H1 (cell line): Measurements from ENCODE around the gene GABARAPL2. TPM values are rescaled to one million over a fixed set of nuclear protein-coding genes. Genes with fewer than 3 reads are reported as not detected.

ENCODE experiments used
- CTCF ChIA-PET: fragments of 300-600 bp; sonication (Branson Sonifier 250); formaldehyde crosslinking; loops from one replicate; lab custom pipeline; 2021; ENCODE audit not compliant: partially characterized antibody; lab: Charles Lee
- POLR2A ChIA-PET: fragments of 300-600 bp; sonication (Branson Sonifier 250); formaldehyde crosslinking; loops from one replicate; lab custom pipeline; 2021; ENCODE audit warnings: inconsistent platforms; ENCODE audit not compliant: partially characterized antibody; lab: Charles Lee
- DNase-seq, 2 experiments: peaks; one replicate each; pipeline versions ENCODE4 v3.0.0 to v3.0.0-alpha.2; 2010 to 2022; ENCODE audit warnings: low spot score in 2 of 2, low read depth in 1 of 2, mixed read lengths in 1 of 2
- FAIRE-seq: peaks from 2 replicates; lab custom pipeline; 2011; peaks lifted over from hg19 to GRCh38; lab: Jason Lieb, UNC
- H2AFZ ChIP-seq: 2 replicates; pipeline ENCODE4 v1.8.1; 2012; ENCODE audit warnings: low read length, inconsistent platforms
- H2AK5ac ChIP-seq: 2 replicates; pipeline ENCODE4 v1.6.1; 2013; ENCODE audit warnings: low read depth, low read length
- H2BK120ac ChIP-seq: replicated peaks from 2 replicates; pipeline ENCODE3; 2013; ENCODE audit warnings: low read depth, low read length, inconsistent platforms
- H2BK12ac ChIP-seq: 2 replicates; pipeline ENCODE4 v1.6.1; 2013; ENCODE audit warnings: low read depth, low read length
- H2BK15ac ChIP-seq: 2 replicates; pipeline ENCODE4 v1.6.1; 2013; ENCODE audit warnings: low read length
- H2BK20ac ChIP-seq: 2 replicates; pipeline ENCODE4 v1.6.1; 2013; ENCODE audit warnings: low read length
- H2BK5ac ChIP-seq: 2 replicates; pipeline ENCODE4 v1.6.1; 2013; ENCODE audit warnings: low read depth, low read length
- H3K14ac ChIP-seq: 2 replicates; pipeline ENCODE4 v1.6.1; 2013; ENCODE audit warnings: inconsistent platforms; ENCODE audit not compliant: insufficient read length
- H3K18ac ChIP-seq: 2 replicates; pipeline ENCODE4 v1.6.1; 2013; ENCODE audit warnings: low read length; ENCODE audit errors: extremely low read depth
- H3K23ac ChIP-seq: 2 replicates; pipeline ENCODE4 v1.6.1; 2013; ENCODE audit warnings: inconsistent platforms; ENCODE audit not compliant: insufficient read length
- H3K23me2 ChIP-seq: 2 replicates; pipeline ENCODE4 v1.6.1; 2013; ENCODE audit warnings: low read depth, low read length
- H3K27ac ChIP-seq: 2 replicates; pipeline ENCODE4 v1.6.1; 2011; ENCODE audit warnings: low read depth, low read length, inconsistent platforms
- H3K27me3 ChIP-seq, 4 experiments: replicated peaks in 1 of 4; 1 replicate in 1 of 4; 2 replicates in 3 of 4; pipeline versions ENCODE4 v1.6.1 to v1.8.1; 2011 to 2013; ENCODE audit warnings: low read length in 3 of 4, mild to moderate bottlenecking in 3 of 4, inconsistent platforms in 2 of 4, mixed read lengths in 2 of 4, moderate library complexity in 1 of 4; ENCODE audit not compliant: control insufficient read depth in 3 of 4, insufficient read depth in 3 of 4; ENCODE audit errors: extremely low read depth in 1 of 4
- H3K36me3 ChIP-seq, 4 experiments: 2 replicates each; pipeline versions ENCODE4 v1.6.1 to v1.8.1; 2011 to 2013; ENCODE audit warnings: mild to moderate bottlenecking in 4 of 4, low read length in 3 of 4, moderate library complexity in 2 of 4, control low read depth in 1 of 4, inconsistent platforms in 1 of 4; ENCODE audit not compliant: insufficient read depth in 4 of 4, control insufficient read depth in 2 of 4
- H3K4ac ChIP-seq: replicated peaks from 2 replicates; pipeline ENCODE3; 2013; ENCODE audit warnings: low read length, low read depth, mixed read lengths, inconsistent platforms; ENCODE audit not compliant: insufficient read length
- H3K4me1 ChIP-seq, 4 experiments: replicated peaks in 1 of 4; 1 replicate in 1 of 4; 2 replicates in 3 of 4; pipeline versions ENCODE4 v1.6.1 to v1.8.1; 2011 to 2013; ENCODE audit warnings: low read length in 3 of 4, inconsistent platforms in 2 of 4, mixed read lengths in 1 of 4; ENCODE audit not compliant: insufficient read depth in 4 of 4, control insufficient read depth in 3 of 4
- H3K4me2 ChIP-seq, 2 experiments: 2 replicates each; pipeline versions ENCODE4 v1.6.1 to v1.8.1; 2011 to 2013; ENCODE audit warnings: low read depth in 2 of 2, low read length in 2 of 2, control low read depth in 1 of 2, inconsistent platforms in 1 of 2, mild to moderate bottlenecking in 1 of 2; ENCODE audit not compliant: insufficient read depth in 1 of 2
- H3K4me3 ChIP-seq, 4 experiments: fragments of 200-600, 300-600 bp in 1 of 4; sonication (generic), shearing (Covaris generic), sonication (Bioruptor Twin) in 1 of 4; 2 replicates each; pipeline versions ENCODE4 v1.5.1 to v1.8.1; 2011 to 2016; ENCODE audit warnings: low read length in 4 of 4, low read depth in 3 of 4, control low read depth in 2 of 4, inconsistent platforms in 2 of 4, mild to moderate bottlenecking in 2 of 4, mixed read lengths in 1 of 4, moderate library complexity in 1 of 4; ENCODE audit not compliant: insufficient read depth in 2 of 4; ENCODE audit errors: extremely low read depth in 1 of 4
- H3K56ac ChIP-seq: replicated peaks from 2 replicates; pipeline ENCODE3; 2013; ENCODE audit warnings: low read depth, mild to moderate bottlenecking, mixed read lengths, low read length, inconsistent platforms; ENCODE audit not compliant: insufficient read length
- H3K79me1 ChIP-seq: 2 replicates; pipeline ENCODE4 v1.6.1; 2013; ENCODE audit warnings: low read depth, low read length, control low read depth
- H3K79me2 ChIP-seq, 2 experiments: 2 replicates each; pipeline versions ENCODE4 v1.6.1 to v1.8.1; 2012 to 2013; ENCODE audit warnings: low read length in 2 of 2, mild to moderate bottlenecking in 2 of 2, inconsistent platforms in 1 of 2; ENCODE audit not compliant: insufficient read depth in 2 of 2, control insufficient read depth in 1 of 2
- H3K9ac ChIP-seq, 4 experiments: replicated peaks in 1 of 4; 1 replicate in 1 of 4; 2 replicates in 3 of 4; pipeline versions ENCODE4 v1.6.1 to v1.8.1; 2011 to 2013; ENCODE audit warnings: low read depth in 3 of 4, low read length in 3 of 4, control low read depth in 2 of 4, mild to moderate bottlenecking in 2 of 4, moderate library complexity in 2 of 4, inconsistent platforms in 1 of 4; ENCODE audit errors: extremely low read depth in 1 of 4
- H3K9me3 ChIP-seq, 2 experiments: 2 replicates each; pipeline versions ENCODE4 v1.6.1 to v1.8.1; 2012 to 2013; ENCODE audit warnings: mild to moderate bottlenecking in 2 of 2, moderate library complexity in 2 of 2, control low read depth in 1 of 2, inconsistent platforms in 1 of 2, low read depth in 1 of 2, low read length in 1 of 2, mixed read lengths in 1 of 2; ENCODE audit not compliant: insufficient read depth in 2 of 2
- H4K20me1 ChIP-seq, 2 experiments: replicated peaks in 1 of 2; 2 replicates each; pipeline versions ENCODE3 to v1.8.1; 2011 to 2013; ENCODE audit warnings: inconsistent platforms in 2 of 2, low read length in 2 of 2, mild to moderate bottlenecking in 1 of 2; ENCODE audit not compliant: insufficient read depth in 2 of 2, control insufficient read depth in 1 of 2
- H4K5ac ChIP-seq: 2 replicates; pipeline ENCODE4 v1.6.1; 2013; ENCODE audit warnings: low read length, low read depth, mixed read lengths, inconsistent platforms; ENCODE audit not compliant: insufficient read length
- H4K8ac ChIP-seq: 2 replicates; pipeline ENCODE4 v1.8.0; 2013; ENCODE audit warnings: mild to moderate bottlenecking, moderate library complexity, low read length, inconsistent platforms; ENCODE audit not compliant: insufficient read depth; ENCODE audit errors: extremely low read depth
- H4K91ac ChIP-seq: replicated peaks from 2 replicates; pipeline ENCODE3; 2013; ENCODE audit warnings: low read length, mixed read lengths, inconsistent platforms; ENCODE audit not compliant: insufficient read length
- ATF3 ChIP-seq: IDR thresholded peaks from 2 replicates; pipeline ENCODE4 v1.6.1; 2011; ENCODE audit warnings: low read depth, mild to moderate bottlenecking, low read length; ENCODE audit not compliant: insufficient read depth
- EZH2 ChIP-seq: fragments of 200-600 bp; sonication (generic); IDR thresholded peaks from 2 replicates; pipeline ENCODE4 v1.7.1; 2012; ENCODE audit warnings: low read depth, mild to moderate bottlenecking, moderate library complexity, low read length, inconsistent platforms; ENCODE audit not compliant: severe bottlenecking
- JUN ChIP-seq: IDR thresholded peaks from 2 replicates; pipeline ENCODE4 v1.6.1; 2011; ENCODE audit warnings: low read depth, mild to moderate bottlenecking, improper control_type of control experiment, low read length
- KDM5A ChIP-seq: fragments of 200-600 bp; IDR thresholded peaks from 2 replicates; pipeline ENCODE4 v1.7.1; 2012; ENCODE audit warnings: mild to moderate bottlenecking, low read length, inconsistent platforms, mixed read lengths
- MAX ChIP-seq: IDR thresholded peaks from 2 replicates; pipeline ENCODE4 v1.6.1; 2012; ENCODE audit warnings: inconsistent platforms
- NRF1 ChIP-seq: IDR thresholded peaks from 2 replicates; pipeline ENCODE4 v1.6.1; 2011; ENCODE audit warnings: mild to moderate bottlenecking, low read depth, low read length, improper control_type of control experiment
- SIRT6 ChIP-seq: IDR thresholded peaks from one replicate; pipeline ENCODE4 v1.7.1; 2012; ENCODE audit warnings: low read length, inconsistent platforms
- SIX5 ChIP-seq: IDR thresholded peaks from 2 replicates; pipeline ENCODE4 v1.6.1; 2011; ENCODE audit warnings: mild to moderate bottlenecking, low read depth, low read length
- SUZ12 ChIP-seq: fragments of 200-600 bp; sonication (generic); IDR thresholded peaks from 2 replicates; pipeline ENCODE4 v1.6.1; 2012; ENCODE audit warnings: mild to moderate bottlenecking, inconsistent platforms, low read length, moderate library complexity, mixed read lengths
- TAF1 ChIP-seq: IDR thresholded peaks from 2 replicates; pipeline ENCODE4 v1.6.1; 2011; ENCODE audit warnings: mild to moderate bottlenecking, low read depth, low read length
- TCF12 ChIP-seq: IDR thresholded peaks from 2 replicates; pipeline ENCODE4 v1.6.1; 2011; ENCODE audit warnings: low read depth, mild to moderate bottlenecking, low read length
- WGBS, 2 experiments: shearing (Covaris generic) in 1 of 2; methylation state at CpG; one replicate each; pipeline versions ENCODE4 v1.1.6 to v1.1.7; 2013 to 2015; ENCODE audit warnings: low lambda C conversion rate in 2 of 2, mixed read lengths in 2 of 2, inconsistent platforms in 1 of 2, low coverage in 1 of 2, missing lambda C conversion rate in 1 of 2; ENCODE audit not compliant: insufficient replicate concordance in 2 of 2, insufficient coverage in 1 of 2, insufficient read length in 1 of 2; ENCODE audit errors: extremely low coverage in 1 of 2, missing lambda C conversion rate in 1 of 2; 5-methylcytosine and 5-hydroxymethylcytosine counted together
- polyA plus RNA-seq, 7 experiments: library from polyadenylated mRNA; depleted of rRNA in 3 of 7; stranded (reverse) in 5 of 7; unstranded in 2 of 7; fragments of >200 nt in 5 of 7; fragments of 200-250 nt in 2 of 7; gene quantifications; 1 replicate in 5 of 7; 2 replicates in 1 of 7; 4 replicates in 1 of 7; pipeline versions ENCODE4 v1.2.1 to v1.2.3, GENCODE V29; 2011 to 2013; ENCODE audit warnings: missing spikeins in 2 of 7, mixed read lengths in 2 of 7
- total RNA-seq: library from RNA; stranded (reverse); fragmentation: NEBNext Ultra II Directional; extraction: Animal tissue kit (Norgen Biotek cat#: 25700); gene quantifications from 2 replicates; pipeline ENCODE4 v1.2.1, GENCODE V29; 2021

The GABARAPL2 gene
- total and polyA plus RNA-seq, 2 of the 8 experiments (the other 6 are each of a cell fraction or from before 2014, with no cell fraction given) = 65.8 to 71.3 TPM

DNA sequence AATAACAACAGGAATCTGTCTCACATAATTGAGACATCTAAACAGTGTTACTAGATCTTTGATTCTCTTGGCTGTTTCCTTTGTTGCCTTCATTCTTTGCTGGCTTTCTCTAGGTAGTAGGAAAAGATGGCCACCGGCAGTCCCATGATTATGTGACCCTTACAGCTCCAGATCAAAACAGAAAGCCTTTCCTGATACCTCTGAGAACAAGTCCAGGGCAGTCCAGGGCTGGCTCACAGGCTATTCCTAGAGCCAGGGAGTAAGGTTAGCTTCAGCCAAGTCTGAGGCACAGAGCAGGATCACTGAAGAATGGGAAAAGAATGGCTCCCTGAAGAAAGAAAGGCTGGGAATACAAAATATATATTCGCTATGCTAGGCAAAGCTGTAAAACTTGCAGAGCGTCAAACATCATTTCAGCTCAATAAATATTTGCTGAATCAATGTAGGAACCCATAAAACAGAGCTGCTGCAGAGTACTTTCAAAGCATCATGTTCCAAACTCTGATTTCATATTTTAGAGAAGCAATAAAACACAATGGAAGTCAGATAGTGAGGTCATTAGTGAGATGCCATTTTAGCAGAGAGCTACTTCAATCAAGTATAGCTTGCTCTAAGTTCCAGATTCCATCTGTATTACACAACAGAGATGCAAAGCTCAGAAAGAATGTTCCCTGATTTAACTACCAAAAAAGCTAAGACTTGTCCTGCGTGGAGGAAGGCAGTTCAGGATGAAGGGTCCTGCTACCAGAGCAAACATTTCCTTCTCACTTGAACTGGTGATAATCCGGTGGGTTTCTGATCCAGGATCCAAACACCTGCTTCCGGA is 33.5 kb downstream of the GABARAPL2 start:
- no peak for DNase-seq
- no peak overlapping the region for H2AFZ ChIP-seq
- FAIRE-seq = no peak
- H2BK20ac ChIP-seq = no peak overlapping the region
- no peak overlapping the region for H2BK12ac ChIP-seq
- H3K4me1 ChIP-seq = peaks cover 0 to under 1% (median 0%) of the 10 kb centered on the region in 4 experiments; a peak in 1 of 7 replicates
- no peak overlapping the region for H3K14ac ChIP-seq
- H3K9me3 ChIP-seq = peaks cover 5 to 11% of the 10 kb centered on the region in 2 experiments; a peak in 3 of 4 replicates
- no peak overlapping the region for H4K8ac ChIP-seq
- H3K9ac ChIP-seq = no peak overlapping the region
- H3K79me1 ChIP-seq = no peaks in the 10 kb centered on the region
- TF ChIP-seq SIRT6 (no peak), SUZ12 (no peak), MAX (no peak), ATF3 (no peak), TAF1 (no peak), NRF1 (no peak), JUN (no peak), TCF12 (no peak), SIX5 (no peak), EZH2 (no peak), KDM5A (no peak)
- TF ChIP-seq, all 59 proteins: peak for 0
- Histone ChIP-seq H3K36me3 (peaks cover 14 to 58% (median 36%) of the 10 kb centered on the region in 4 experiments; a peak in 7 of 8 replicates), H3K4me3 (no peak overlapping the region), H2BK120ac (no peak overlapping the region), H4K91ac (no peak overlapping the region), H3K23ac (no peak overlapping the region), H3K79me2 (no peaks in the 10 kb centered on the region), H4K20me1 (no peaks in the 10 kb centered on the region), H2BK15ac (no peak overlapping the region), H3K23me2 (no peaks in the 10 kb centered on the region), H3K18ac (no peak overlapping the region), H3K4me2 (no peak overlapping the region), H2BK5ac (no peak overlapping the region), H3K27me3 (no peaks in the 10 kb centered on the region), H4K5ac (no peak overlapping the region), H3K27ac (no peak overlapping the region), H3K4ac (no peak overlapping the region), H2AK5ac (no peak overlapping the region), H3K56ac (no peak overlapping the region)
- CTCF ChIA-PET = interaction anchor here (0.5 to 1.5 kb wide), 6 partner anchors 8 to 103 kb away, joined by 3 to 6 read pairs (median 3); partner anchors contain the start of gene ADAT1
- WGBS, 2 experiments = 91% methylated on average over 6 of the region's 6 CpGs; no CpG with 5 or more reads in 1 of the 2 experiments
- POLR2A ChIA-PET = interaction anchor here (1.0 to 2.9 kb wide), 3 partner anchors 9 to 23 kb away, joined by 3 to 9 read pairs (median 4); partner anchors contain the start of gene ADAT1
